Stimulated activated CD4-positive, alpha-beta T cell treated with anti-CD3 and anti-CD28 coated beads, TNF-alpha, amount 100 ng/mL, for 1 hour (primary cell): ENCODE data around the gene CTNNAL1.
A peak's percentile ranks its signal among the peaks of the same experiment; 100 is the strongest.
"Not testable (repeated sequence)": the region's sequence is repeated elsewhere in the genome, so short reads cannot be mapped to it uniquely, and the experiment has no call there.

Experiments used
- DNase-seq, 3 donors: peaks; one replicate each; pipeline ENCODE4 v3.0.0-alpha.2; 2020; ENCODE audit warnings: low read depth in 3 of 3, low spot score in 1 of 3

CTNNAL1 gene

GRCh38 chr9:108934323-108934893, 78.9 kb downstream of the CTNNAL1 start, which contains the start of gene ABITRAM:
Gene ABITRAM, plus strand, starts transcription at chr9:108934400. Its CDS starts 87 bp downstream, at chr9:108934487.
- DNase-seq: peak; percentile 38 to 61 (median 57)

GRCh38 chr9:108933718-108934322, 79.5 kb downstream of the CTNNAL1 start, which contains the start of gene ELP1:
Gene ELP1, minus strand, starts transcription at chr9:108934124. Its CDS starts 2,978 bp downstream, at chr9:108931146.
- peak; percentile 74 to 84 (median 75) for DNase-seq

DNA sequence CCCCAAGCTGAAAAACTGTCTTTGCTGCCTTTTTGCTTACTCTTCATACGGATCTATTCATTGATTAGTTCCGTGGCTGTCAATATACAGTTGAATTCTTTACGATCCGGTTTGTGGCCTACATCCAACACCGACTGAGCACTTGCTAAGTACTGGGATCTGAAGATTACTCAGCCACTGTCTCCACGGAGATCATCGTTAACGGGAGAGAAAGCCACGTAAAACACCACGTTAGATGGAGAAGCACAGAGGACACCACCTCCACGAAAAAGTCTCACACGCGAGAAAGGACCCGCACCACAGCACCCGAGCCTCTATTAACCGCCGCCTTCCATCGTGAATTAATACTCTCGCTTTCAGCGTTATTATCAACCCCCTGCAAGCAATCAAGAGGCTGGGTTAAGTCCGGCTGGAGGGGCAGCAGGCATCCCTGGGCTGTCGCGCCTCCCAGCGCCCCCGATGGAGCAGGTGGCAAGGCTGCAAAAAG, 80.0 kb downstream of the CTNNAL1 start:
- peak in 1 of 3 donors; percentile 8 for DNase-seq

DNA sequence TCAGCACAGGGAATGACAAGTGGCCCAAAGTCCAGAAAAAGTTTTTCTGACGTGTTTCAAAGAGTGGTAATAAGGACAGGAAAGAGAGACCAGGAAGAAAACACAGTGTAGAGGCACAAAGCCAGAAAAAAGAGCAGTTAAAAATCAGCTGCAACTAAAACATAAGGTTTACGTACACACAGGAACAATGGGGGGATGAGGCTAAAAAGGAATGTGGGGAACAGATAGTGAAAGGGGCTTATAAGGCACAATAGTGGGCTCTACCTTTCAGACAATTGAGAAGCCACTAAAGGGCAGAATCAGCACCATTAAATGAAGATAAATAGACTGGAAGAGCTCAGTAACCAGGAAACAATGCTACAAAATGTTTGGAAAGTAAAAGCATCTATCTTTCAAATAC, 84.9 kb downstream of the CTNNAL1 start:
- no peak for DNase-seq

- DNase-seq: no peak
Observed at GRCh38 chr9:108924466-108924865, 88.8 kb downstream of the CTNNAL1 start.

- no peak for DNase-seq
Observed at GRCh38 chr9:108921200-108921599, 92.1 kb downstream of the CTNNAL1 start.

- not testable (repeated sequence) for DNase-seq
Observed at GRCh38 chr9:108920401-108920800, 92.9 kb downstream of the CTNNAL1 start.

GRCh38 chr9:108919517-108919916, 93.8 kb downstream of the CTNNAL1 start:
- DNase-seq: no peak

- no peak for DNase-seq
Observed at GRCh38 chr9:108913391-108913790, 99.9 kb downstream of the CTNNAL1 start.

DNA sequence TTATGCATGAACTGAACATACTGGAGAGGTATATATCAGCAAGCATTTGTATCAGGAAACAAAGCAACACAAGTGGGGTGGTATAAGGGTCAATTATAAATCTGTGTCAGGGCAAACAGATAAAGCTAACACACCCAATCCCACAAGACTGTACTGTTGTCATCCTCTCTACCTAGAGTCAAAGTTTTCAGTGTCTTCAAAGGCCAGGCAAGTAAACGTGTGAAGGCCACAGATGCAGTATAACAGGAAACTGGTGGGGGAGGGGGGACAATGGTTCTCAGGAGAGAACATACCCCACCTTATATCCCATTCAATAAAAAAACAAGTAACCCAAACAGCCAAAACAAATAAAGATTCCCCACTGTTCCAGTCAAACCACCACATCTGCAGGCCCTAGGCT, 101.5 kb downstream of the CTNNAL1 start:
- DNase-seq: no peak

- DNase-seq: no peak
Observed at GRCh38 chr9:108910914-108911313, 102.4 kb downstream of the CTNNAL1 start.

- DNase-seq: no peak
Observed at GRCh38 chr9:108910402-108910801, 102.9 kb downstream of the CTNNAL1 start.

DNA sequence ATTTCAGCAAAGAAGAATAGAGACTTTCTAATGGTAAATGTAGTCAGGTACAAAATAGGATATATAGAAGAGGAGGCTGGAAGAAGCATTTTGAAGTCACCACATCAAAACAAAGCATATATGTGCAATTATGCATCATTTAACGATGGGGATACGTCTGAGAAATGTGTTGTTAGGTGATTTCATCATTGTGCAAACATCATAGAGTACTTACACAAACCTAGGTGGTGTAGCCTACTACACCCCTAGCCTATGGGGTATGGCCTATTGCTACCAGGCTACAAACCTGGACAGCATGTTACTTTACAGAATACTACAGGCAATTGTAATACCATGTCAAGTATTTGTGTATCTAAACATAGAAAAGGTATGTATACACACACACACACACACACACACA, 107.8 kb downstream of the CTNNAL1 start:
- no peak for DNase-seq

DNA sequence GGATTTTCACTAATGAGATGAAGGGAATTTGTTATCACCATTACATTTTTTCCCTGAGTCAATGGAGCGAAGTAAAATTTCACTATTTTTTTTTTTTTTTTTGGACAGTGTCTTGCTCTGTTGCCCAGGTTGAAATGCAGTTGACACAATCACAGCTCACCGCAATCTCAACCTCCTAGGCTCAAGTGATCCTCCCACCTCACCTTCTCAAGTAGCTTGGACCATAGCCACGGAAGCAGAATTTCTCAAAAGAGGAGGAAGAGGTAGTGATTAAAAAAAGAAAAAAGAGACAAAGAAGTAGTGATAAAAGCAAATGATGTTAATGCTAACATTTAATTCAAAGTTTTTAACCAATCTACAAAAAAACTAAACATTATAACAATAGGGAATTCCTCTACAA, 109.1 kb downstream of the CTNNAL1 start:
- DNase-seq: no peak

DNA sequence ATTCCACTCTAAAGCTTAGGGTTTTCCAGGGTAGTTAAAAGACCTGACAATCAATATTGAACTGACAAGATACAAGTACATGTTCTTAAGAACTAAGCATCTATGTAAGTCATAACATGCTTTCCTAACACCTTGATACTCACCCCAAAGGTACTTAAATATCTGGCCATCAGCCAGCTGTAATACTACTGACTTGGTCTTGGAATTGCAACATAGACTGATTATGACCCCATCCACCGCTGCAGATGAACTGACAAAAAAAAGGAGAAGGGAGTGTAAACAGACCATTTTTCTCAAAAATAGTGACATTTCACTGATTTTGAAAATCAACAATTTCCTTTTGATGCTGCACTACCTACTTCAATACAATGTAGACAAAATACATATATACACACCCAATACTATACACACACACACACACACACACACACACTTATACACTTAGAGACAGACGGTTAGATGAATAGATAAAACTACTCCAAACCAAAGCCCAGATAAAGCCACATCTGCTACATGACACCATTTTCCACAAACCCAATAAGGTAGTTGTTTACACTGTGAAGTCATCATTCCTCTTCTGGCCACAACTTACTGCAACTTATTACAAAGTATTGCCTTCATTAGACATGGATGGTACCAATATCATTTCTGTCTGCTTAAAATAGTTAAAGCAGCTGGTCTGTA, 109.7 kb downstream of the CTNNAL1 start:
- DNase-seq: no peak

- DNase-seq: no peak
Observed at GRCh38 chr9:108900176-108900575, 113.1 kb downstream of the CTNNAL1 start.

DNA sequence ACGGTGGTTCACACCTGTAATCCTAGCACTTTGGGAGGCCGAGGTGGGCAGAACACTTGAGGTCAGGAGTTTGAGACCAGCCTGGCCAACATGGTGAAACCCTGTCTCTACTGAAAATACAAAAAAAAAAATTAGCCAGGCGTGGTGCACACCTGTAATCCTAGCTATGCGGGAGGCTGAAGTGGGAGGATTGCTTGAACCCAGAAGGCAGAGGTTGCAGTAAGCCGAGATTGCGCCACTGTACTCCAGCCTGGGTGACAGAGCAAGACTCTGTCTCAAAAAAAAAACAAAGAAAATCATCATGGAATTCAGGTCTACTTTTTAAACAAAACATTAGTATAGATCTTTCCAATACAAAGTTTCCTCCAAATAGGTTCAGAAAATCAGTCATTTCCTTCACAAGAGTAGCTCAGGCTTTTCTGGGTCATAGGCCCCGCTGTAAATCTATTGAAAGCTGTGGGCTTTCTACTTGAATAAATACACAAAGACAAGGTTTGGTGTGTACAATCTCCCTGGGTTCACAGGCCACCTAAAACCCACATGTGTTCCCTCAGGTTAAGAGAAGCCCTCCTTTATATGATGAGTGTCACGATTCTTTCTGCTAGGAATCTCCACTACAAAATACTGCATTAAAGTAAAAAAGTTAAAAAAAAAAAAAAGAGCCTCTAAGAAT, 114.1 kb downstream of the CTNNAL1 start:
- DNase-seq: not testable (repeated sequence)

DNA sequence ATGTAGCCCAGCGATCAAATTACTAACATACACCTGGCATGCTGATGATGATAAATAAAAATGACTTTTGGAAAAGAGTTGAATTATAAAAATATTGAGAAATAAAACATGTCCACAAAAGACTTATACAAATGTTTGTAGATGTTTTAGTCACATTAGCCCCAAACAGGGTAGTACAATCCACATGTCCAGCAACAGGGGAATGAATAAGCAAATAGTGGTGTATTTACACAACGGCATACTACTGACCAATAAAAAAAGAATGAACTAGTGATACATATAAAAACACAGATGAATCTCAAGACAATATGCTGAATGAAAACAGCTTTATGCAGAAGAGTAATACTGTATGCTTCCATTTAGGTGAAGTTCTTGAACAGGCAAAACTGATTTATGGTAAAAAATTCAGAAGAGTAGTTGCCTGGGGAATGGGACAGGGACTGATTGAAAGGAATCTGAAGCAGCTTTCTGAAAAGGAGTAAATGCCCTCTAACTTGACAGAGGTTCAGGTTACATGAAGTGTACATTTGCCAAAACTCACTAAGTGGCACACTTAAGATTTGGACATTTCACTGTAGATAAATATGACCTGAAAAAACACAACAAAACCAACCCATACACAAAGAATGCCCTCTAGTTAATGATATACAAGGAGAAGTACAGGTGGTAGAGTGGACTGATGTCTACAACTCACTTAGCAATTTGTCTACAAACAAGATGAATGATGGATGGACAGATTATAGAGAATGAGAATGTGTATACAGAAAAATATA, 115.8 kb downstream of the CTNNAL1 start:
- DNase-seq: no peak

DNA sequence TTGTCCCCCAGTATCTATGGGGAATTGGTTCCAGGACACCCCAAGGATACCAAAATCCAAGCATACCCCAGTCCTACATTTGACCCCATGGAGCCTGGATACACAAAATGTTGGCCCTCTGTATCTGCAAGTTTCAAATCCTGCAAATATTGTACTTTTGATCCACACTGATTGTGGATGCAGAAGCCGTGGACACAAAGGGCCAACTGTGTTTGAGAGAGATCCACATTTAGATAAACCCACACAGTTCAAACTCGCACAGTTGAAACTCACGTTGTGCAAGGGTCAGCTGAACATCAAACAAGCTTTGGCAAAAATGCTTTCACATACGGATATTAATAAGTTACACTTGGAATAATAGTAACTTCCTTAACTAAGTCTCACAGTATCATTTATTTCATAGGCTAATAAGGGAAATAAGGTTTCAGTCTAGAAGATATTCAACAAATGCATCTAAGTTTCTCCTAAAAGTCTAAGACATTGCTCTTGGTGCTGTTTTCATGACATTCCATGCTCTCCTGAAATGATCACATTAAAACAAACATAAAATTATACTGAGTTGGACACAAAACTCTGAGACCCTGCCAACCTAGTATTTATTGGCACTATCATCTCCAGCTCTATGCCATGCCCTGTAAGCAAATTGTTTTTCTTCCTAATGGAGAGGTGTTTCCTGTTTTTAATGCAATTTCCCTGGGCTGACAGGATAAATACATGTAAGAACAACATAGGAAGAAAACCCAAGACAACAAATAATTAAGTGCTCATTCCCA, 118.9 kb downstream of the CTNNAL1 start:
- DNase-seq: no peak
